ENCODE results near the gene LCA5.

DNA sequence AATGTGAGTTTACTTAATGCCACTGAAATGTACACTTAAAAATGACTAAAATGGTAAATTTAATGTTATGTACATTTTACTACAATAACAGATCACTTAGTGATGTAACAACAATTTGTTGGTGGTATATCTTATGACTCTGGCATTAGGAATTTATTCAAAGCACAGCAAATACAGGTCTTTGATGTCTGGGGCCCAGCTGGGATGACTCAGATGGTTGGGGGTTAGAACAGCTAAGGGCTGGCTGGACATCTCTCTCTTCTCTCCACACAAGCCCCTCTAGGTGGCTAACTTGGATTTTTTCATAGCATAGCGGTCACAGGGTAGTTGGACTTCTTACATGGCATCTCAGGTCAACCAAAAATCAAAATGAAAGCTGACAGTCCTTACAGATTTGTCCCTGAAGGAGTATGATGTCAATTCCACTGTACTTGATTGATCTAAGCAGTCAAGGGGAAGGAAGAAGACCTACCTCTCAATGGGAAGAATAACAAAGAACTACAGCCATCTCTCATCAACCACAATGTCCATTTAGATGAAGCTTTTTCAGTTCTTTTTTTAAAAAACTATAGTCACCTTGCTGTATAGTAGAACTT lies 37.5 kb upstream of the LCA5 start:
- TF ChIP-seq, protein P1, sequence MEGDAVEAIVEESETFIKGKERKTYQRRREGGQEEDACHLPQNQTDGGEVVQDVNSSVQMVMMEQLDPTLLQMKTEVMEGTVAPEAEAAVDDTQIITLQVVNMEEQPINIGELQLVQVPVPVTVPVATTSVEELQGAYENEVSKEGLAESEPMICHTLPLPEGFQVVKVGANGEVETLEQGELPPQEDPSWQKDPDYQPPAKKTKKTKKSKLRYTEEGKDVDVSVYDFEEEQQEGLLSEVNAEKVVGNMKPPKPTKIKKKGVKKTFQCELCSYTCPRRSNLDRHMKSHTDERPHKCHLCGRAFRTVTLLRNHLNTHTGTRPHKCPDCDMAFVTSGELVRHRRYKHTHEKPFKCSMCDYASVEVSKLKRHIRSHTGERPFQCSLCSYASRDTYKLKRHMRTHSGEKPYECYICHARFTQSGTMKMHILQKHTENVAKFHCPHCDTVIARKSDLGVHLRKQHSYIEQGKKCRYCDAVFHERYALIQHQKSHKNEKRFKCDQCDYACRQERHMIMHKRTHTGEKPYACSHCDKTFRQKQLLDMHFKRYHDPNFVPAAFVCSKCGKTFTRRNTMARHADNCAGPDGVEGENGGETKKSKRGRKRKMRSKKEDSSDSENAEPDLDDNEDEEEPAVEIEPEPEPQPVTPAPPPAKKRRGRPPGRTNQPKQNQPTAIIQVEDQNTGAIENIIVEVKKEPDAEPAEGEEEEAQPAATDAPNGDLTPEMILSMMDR (IDR thresholded peaks at IDR 0.05): no peak
- TF ChIP-seq EZH2 (IDR thresholded peaks at IDR 0.05): no peak
- no peak for TF ChIP-seq EZH2phosphoT487 (IDR thresholded peaks at IDR 0.05)
